NB4 (cell line): Measurements from ENCODE around the gene DMBX1.

Experiments
- MAX ChIP-seq: IDR thresholded peaks from 2 replicates; pipeline ENCODE4 v1.6.1; 2011; ENCODE audit warnings: low read depth, low read length
- POLR2A ChIP-seq: IDR thresholded peaks from 2 replicates; pipeline ENCODE4 v1.6.1; 2011; ENCODE audit warnings: mild to moderate bottlenecking; ENCODE audit not compliant: insufficient read length; ENCODE audit errors: extremely low read depth

- TF ChIP-seq MAX = no peak
- no peak for TF ChIP-seq POLR2A
Observed at GRCh38 chr1:46521414-46521813, 31.8 kb downstream of the DMBX1 start.
